Astrocyte of the cerebellum (primary cell): ENCODE measurements around the gene ZXDC.

Experiments
- DNase-seq: peaks from one replicate; pipeline ENCODE4 v3.0.0-alpha.2; 2011; ENCODE audit warnings: low read depth
- H3K4me3 ChIP-seq: 2 replicates; pipeline ENCODE4 v1.5.1; 2011; ENCODE audit warnings: mild to moderate bottlenecking, low read depth, low read length, moderate library complexity
- in situ Hi-C: cut with HindIII; loops from 2 replicates; pipeline ENCODE4 v1.10.0; 2017; ENCODE audit warnings: low sequenced_read_pairs
- TF ChIP-seq, protein P1 (sequence below): IDR thresholded peaks from 2 replicates; pipeline ENCODE4 v1.5.1; 2012; ENCODE audit warnings: low read length, low read depth, moderate library complexity, mild to moderate bottlenecking; ENCODE audit errors: missing control alignments

Gene ZXDC

GRCh38 chr3:126451511-126451910 is 24.2 kb downstream of the ZXDC start:
- in situ Hi-C loops = no loop called here
- TF ChIP-seq, protein P1, sequence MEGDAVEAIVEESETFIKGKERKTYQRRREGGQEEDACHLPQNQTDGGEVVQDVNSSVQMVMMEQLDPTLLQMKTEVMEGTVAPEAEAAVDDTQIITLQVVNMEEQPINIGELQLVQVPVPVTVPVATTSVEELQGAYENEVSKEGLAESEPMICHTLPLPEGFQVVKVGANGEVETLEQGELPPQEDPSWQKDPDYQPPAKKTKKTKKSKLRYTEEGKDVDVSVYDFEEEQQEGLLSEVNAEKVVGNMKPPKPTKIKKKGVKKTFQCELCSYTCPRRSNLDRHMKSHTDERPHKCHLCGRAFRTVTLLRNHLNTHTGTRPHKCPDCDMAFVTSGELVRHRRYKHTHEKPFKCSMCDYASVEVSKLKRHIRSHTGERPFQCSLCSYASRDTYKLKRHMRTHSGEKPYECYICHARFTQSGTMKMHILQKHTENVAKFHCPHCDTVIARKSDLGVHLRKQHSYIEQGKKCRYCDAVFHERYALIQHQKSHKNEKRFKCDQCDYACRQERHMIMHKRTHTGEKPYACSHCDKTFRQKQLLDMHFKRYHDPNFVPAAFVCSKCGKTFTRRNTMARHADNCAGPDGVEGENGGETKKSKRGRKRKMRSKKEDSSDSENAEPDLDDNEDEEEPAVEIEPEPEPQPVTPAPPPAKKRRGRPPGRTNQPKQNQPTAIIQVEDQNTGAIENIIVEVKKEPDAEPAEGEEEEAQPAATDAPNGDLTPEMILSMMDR = no peak
- no peak for DNase-seq
- no peak overlapping the region for H3K4me3 ChIP-seq

- DNase-seq = no peak
- TF ChIP-seq, protein P1 = no peak
- H3K4me3 ChIP-seq = no peak overlapping the region
- in situ Hi-C loops = no loop called here
Observed at GRCh38 chr3:126450744-126451143, 24.9 kb downstream of the ZXDC start.

DNA sequence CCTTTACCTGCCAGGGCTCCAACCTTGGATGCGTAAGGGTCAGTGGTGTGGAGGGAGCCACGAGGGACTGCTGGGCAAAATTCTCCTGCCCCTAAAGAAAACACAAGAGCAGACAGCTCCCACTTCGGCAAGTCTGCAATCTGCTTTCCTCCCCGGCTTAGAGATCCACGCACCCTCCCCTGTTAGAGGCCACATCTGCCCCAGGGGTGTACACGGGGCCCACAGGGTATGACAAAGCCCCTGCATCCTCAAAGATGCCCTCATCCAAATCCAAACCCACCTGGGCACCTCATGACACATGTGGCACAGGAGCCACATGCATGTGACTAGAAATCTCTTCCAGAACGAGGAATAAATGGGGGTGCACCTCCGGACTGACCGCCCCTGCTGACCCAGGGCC is 25.5 kb downstream of the ZXDC start:
- H3K4me3 ChIP-seq = no peak overlapping the region
- in situ Hi-C loops = no loop called here
- DNase-seq = no peak
- TF ChIP-seq, protein P1 = no peak

- DNase-seq = no peak
- in situ Hi-C loops = no loop called here
- TF ChIP-seq, protein P1 = no peak
- no peak overlapping the region for H3K4me3 ChIP-seq
Observed at GRCh38 chr3:126449621-126450051, 26.1 kb downstream of the ZXDC start.

DNA sequence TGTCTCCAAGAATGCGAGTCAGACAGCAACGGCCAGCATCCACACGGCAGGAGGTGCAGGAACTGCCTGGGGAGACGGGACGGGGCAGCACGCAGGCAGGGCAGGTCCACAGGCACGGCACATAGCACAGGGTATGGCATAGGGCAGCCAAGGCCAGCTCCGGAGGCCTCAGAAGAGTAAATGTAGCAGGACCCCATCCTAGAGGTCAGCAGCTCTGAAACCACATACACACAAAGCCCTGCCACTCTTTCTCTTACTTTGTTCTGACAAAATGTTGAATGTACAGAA is 26.9 kb downstream of the ZXDC start:
- no peak for DNase-seq
- TF ChIP-seq, protein P1 = no peak
- in situ Hi-C loops = no loop called here

DNA sequence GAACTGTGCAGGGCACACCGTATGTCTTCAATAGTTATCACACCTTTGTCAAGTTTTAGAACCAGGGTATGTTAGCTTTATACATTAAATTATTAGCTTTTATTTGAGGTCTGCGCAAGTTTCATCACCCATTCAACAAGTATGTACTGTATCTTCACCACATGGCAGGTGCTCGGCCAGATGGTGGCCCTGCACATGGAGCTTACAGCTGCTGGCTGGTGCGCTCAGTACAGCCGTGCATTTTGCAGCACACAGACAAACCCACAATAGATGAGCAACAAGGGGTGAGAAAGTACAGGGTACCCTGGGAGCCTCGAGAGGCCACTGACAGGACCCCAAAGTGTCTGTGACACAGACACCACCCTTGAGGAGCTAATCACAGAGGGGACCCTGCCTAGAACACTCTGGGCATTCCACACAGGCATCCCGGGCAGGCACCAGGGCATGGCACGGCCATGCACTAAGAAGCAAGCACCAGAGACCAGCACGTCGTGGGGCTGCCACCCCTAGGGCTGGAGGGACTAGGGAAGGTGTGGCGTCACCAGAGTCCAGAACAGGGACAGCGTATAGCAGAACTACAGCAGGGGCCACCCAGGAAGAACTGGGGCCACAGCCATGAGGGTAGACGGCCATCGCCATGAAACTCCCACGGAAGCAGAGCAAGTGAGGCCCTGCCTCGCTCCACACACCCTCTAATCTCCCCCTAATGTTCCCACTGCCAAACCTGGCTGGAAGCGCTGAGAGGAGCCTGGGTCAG is 27.4 kb downstream of the ZXDC start:
- no peak for DNase-seq
- no peak overlapping the region for H3K4me3 ChIP-seq
- in situ Hi-C loops = no loop called here
- TF ChIP-seq, protein P1 = no peak

More for the DNA sequence above, 26.9 kb downstream of the ZXDC start:
- H3K4me3 ChIP-seq = no peak overlapping the region
